Measurements from ENCODE around the gene CADM2. TPM values are rescaled to one million over a fixed set of nuclear protein-coding genes. Genes with fewer than 3 reads are reported as not detected.

The CADM2 gene
- total RNA-seq, 1 donor from 2014 or later = 2.9 TPM

GRCh38 chr3:85516146-85516545, 557.4 kb downstream of the CADM2 start:
- no peak overlapping the region for H3K27ac Mint-ChIP-seq (ENCODE audit: unreplicated experiment)
- TF ChIP-seq CTCF (IDR thresholded peaks at IDR 0.05; ENCODE audit: insufficient read depth, low read depth, low read length) (no peak), EZH2 (IDR thresholded peaks at IDR 0.05; ENCODE audit: insufficient read depth, low read length) (no peak)
- H3K4me3 ChIP-seq (ENCODE audit: insufficient read depth, low read depth, low read length) = no peak overlapping the region
- H3K79me2 ChIP-seq (ENCODE audit: insufficient read depth, low read length) = no peaks in the 10 kb centered on the region
- H3K27me3 ChIP-seq (ENCODE audit: insufficient read depth, low read length) = no peaks in the 10 kb centered on the region
- no peak overlapping the region for H3K4me2 ChIP-seq (ENCODE audit: low read length)
- no peaks in the 10 kb centered on the region for H4K20me1 ChIP-seq (ENCODE audit: insufficient read depth, low read length)
- H3K27me3 Mint-ChIP-seq (ENCODE audit: low read depth, unreplicated experiment) = no peaks in the 10 kb centered on the region
- no peak overlapping the region for H3K4me3 Mint-ChIP-seq (ENCODE audit: unreplicated experiment)
- no peak overlapping the region for H3K27ac ChIP-seq (ENCODE audit: low read depth, low read length)
- no peaks in the 10 kb centered on the region for H3K4me1 Mint-ChIP-seq (ENCODE audit: low read depth, unreplicated experiment)
- H3K9me3 Mint-ChIP-seq (ENCODE audit: unreplicated experiment) = no peaks in the 10 kb centered on the region
- H2AFZ ChIP-seq (ENCODE audit: low read depth, low read length) = no peak overlapping the region
- H3K9ac ChIP-seq (ENCODE audit: low read length) = no peak overlapping the region
- H3K9me3 ChIP-seq (ENCODE audit: insufficient read depth, low read depth, low read length) = no peaks in the 10 kb centered on the region
- DNase-seq (ENCODE audit: low read depth) (no peak), FAIRE-seq (no peak)
- no peaks in the 10 kb centered on the region for H3K4me1 ChIP-seq (ENCODE audit: insufficient read depth, low read length)
- H3K36me3 ChIP-seq (ENCODE audit: insufficient read depth, low read length) = no peaks in the 10 kb centered on the region
- no peaks in the 10 kb centered on the region for H3K36me3 Mint-ChIP-seq (ENCODE audit: low read depth, unreplicated experiment)

GRCh38 chr3:85524104-85524503, 565.3 kb downstream of the CADM2 start:
- Histone ChIP-seq H3K79me2 (ENCODE audit: insufficient read depth, low read length) (no peaks in the 10 kb centered on the region), H3K36me3 (ENCODE audit: insufficient read depth, low read length) (no peaks in the 10 kb centered on the region), H3K4me2 (ENCODE audit: low read length) (no peak overlapping the region), H3K9me3 (ENCODE audit: insufficient read depth, low read depth, low read length) (no peaks in the 10 kb centered on the region), H3K9ac (ENCODE audit: low read length) (no peak overlapping the region), H2AFZ (ENCODE audit: low read depth, low read length) (no peak overlapping the region), H3K4me3 (ENCODE audit: insufficient read depth, low read depth, low read length) (no peak overlapping the region), H3K27ac (ENCODE audit: low read depth, low read length) (no peak overlapping the region), H4K20me1 (ENCODE audit: insufficient read depth, low read length) (no peaks in the 10 kb centered on the region), H3K4me1 (ENCODE audit: insufficient read depth, low read length) (no peaks in the 10 kb centered on the region), H3K27me3 (ENCODE audit: insufficient read depth, low read length) (no peaks in the 10 kb centered on the region)
- no peak for FAIRE-seq
- H3K27ac Mint-ChIP-seq (ENCODE audit: unreplicated experiment) = no peak overlapping the region
- no peaks in the 10 kb centered on the region for H3K27me3 Mint-ChIP-seq (ENCODE audit: low read depth, unreplicated experiment)
- H3K9me3 Mint-ChIP-seq (ENCODE audit: unreplicated experiment) = no peaks in the 10 kb centered on the region
- TF ChIP-seq EZH2 (IDR thresholded peaks at IDR 0.05; ENCODE audit: insufficient read depth, low read length) (no peak), CTCF (IDR thresholded peaks at IDR 0.05; ENCODE audit: insufficient read depth, low read depth, low read length) (no peak)
- DNase-seq (ENCODE audit: low read depth) = no peak
- H3K36me3 Mint-ChIP-seq (ENCODE audit: low read depth, unreplicated experiment) = no peaks in the 10 kb centered on the region
- H3K4me3 Mint-ChIP-seq (ENCODE audit: unreplicated experiment) = no peak overlapping the region
- no peaks in the 10 kb centered on the region for H3K4me1 Mint-ChIP-seq (ENCODE audit: low read depth, unreplicated experiment)

GRCh38 chr3:85525264-85525663, 566.5 kb downstream of the CADM2 start:
- Histone ChIP-seq H3K4me2 (ENCODE audit: low read length) (no peak overlapping the region), H3K4me1 (ENCODE audit: insufficient read depth, low read length) (no peaks in the 10 kb centered on the region), H3K9me3 (ENCODE audit: insufficient read depth, low read depth, low read length) (no peaks in the 10 kb centered on the region), H3K79me2 (ENCODE audit: insufficient read depth, low read length) (no peaks in the 10 kb centered on the region), H2AFZ (ENCODE audit: low read depth, low read length) (no peak overlapping the region), H3K4me3 (ENCODE audit: insufficient read depth, low read depth, low read length) (no peak overlapping the region), H3K9ac (ENCODE audit: low read length) (no peak overlapping the region), H3K27ac (ENCODE audit: low read depth, low read length) (no peak overlapping the region), H3K36me3 (ENCODE audit: insufficient read depth, low read length) (no peaks in the 10 kb centered on the region), H4K20me1 (ENCODE audit: insufficient read depth, low read length) (no peaks in the 10 kb centered on the region), H3K27me3 (ENCODE audit: insufficient read depth, low read length) (no peaks in the 10 kb centered on the region)
- H3K27ac Mint-ChIP-seq (ENCODE audit: unreplicated experiment) = no peak overlapping the region
- no peaks in the 10 kb centered on the region for H3K4me1 Mint-ChIP-seq (ENCODE audit: low read depth, unreplicated experiment)
- no peaks in the 10 kb centered on the region for H3K9me3 Mint-ChIP-seq (ENCODE audit: unreplicated experiment)
- no peak overlapping the region for H3K4me3 Mint-ChIP-seq (ENCODE audit: unreplicated experiment)
- H3K36me3 Mint-ChIP-seq (ENCODE audit: low read depth, unreplicated experiment) = no peaks in the 10 kb centered on the region
- FAIRE-seq (no peak), DNase-seq (ENCODE audit: low read depth) (no peak)
- H3K27me3 Mint-ChIP-seq (ENCODE audit: low read depth, unreplicated experiment) = no peaks in the 10 kb centered on the region
- no peak for TF ChIP-seq EZH2 (IDR thresholded peaks at IDR 0.05; ENCODE audit: insufficient read depth, low read length)
